ENCODE data around the gene PRDX6.

Gene PRDX6

GRCh38 chr1:173485401-173485800, 8.3 kb downstream of the PRDX6 start (continued):
- TF ChIP-seq PRDM6 (tag by site-specific recombination; IDR thresholded peaks at IDR 0.05) (no peak), ZSCAN4 (tag by site-specific recombination; IDR thresholded peaks at IDR 0.05) (no peak), ZNF548 (tag by site-specific recombination; IDR thresholded peaks at IDR 0.05) (no peak), ZNF830 (tag by site-specific recombination; IDR thresholded peaks at IDR 0.05; ENCODE audit: low read depth) (no peak), YY2 (tag by site-specific recombination; IDR thresholded peaks at IDR 0.05) (no peak), BCL11B (tag by site-specific recombination; IDR thresholded peaks at IDR 0.05; ENCODE audit: low read depth) (no peak), INSM2 (tag by site-specific recombination; IDR thresholded peaks at IDR 0.05) (no peak), ZFP37 (tag by site-specific recombination; IDR thresholded peaks at IDR 0.05) (no peak), BCL11A (tag by site-specific recombination; IDR thresholded peaks at IDR 0.05; ENCODE audit: low read depth) (no peak), SCRT1 (tag by site-specific recombination; IDR thresholded peaks at IDR 0.05; ENCODE audit: borderline replicate concordance) (no peak), ZNF518A (tag by site-specific recombination; conservative IDR thresholded peaks at IDR 0.05; ENCODE audit: low read depth) (no peak)

GRCh38 chr1:173488001-173488400, 10.9 kb downstream of the PRDX6 start:
- Histone ChIP-seq H3K4me1 (ENCODE audit: control insufficient read depth, insufficient read depth, low read length) (no peaks in the 10 kb centered on the region), H3K4me3 (ENCODE audit: low read depth, low read length) (no peak overlapping the region), H3K36me3 (ENCODE audit: control insufficient read depth in 2 of 2, insufficient read depth in 1 of 2, low read length in 2 of 2) (peaks cover 50 to 68% of the 10 kb centered on the region in 2 experiments), H3K27ac (ENCODE audit: extremely low read depth, low read depth, low read length) (no peak overlapping the region), H3K9me3 (ENCODE audit: control insufficient read depth, insufficient read depth, low read depth, low read length) (no peaks in the 10 kb centered on the region)
- ChIA-PET POLR2A (interaction anchor here (1.2 kb wide), 1 partner anchor 10 kb away, joined by 6 read pairs; no protein-coding TSS in a partner anchor), CTCF (no interaction called here)
- TF ChIP-seq ZFP3 (tag by site-specific recombination; IDR thresholded peaks at IDR 0.05; ENCODE audit: low read depth) (no peak), ZNF624 (tag by site-specific recombination; IDR thresholded peaks at IDR 0.05) (no peak), ZNF211 (tag by site-specific recombination; IDR thresholded peaks at IDR 0.05; ENCODE audit: low read depth) (no peak), ZSCAN18 (tag by site-specific recombination; IDR thresholded peaks at IDR 0.05) (no peak), ZNF645 (tag by site-specific recombination; IDR thresholded peaks at IDR 0.05) (no peak), ZNF639 (tag by site-specific recombination; IDR thresholded peaks at IDR 0.05) (no peak), GLI4 (tag by site-specific recombination; IDR thresholded peaks at IDR 0.05) (no peak), KLF10 (tag by site-specific recombination; IDR thresholded peaks at IDR 0.05) (no peak), ZNF501 (tag by site-specific recombination; IDR thresholded peaks at IDR 0.05) (no peak), ZNF184 (tag by site-specific recombination; IDR thresholded peaks at IDR 0.05) (no peak), ZNF621 (tag by site-specific recombination; IDR thresholded peaks at IDR 0.05) (no peak), ZNF623 (tag by site-specific recombination; IDR thresholded peaks at IDR 0.05) (no peak), ZNF629 (tag by site-specific recombination; IDR thresholded peaks at IDR 0.05) (no peak), OSR2 (tag by site-specific recombination; IDR thresholded peaks at IDR 0.05) (no peak)
